GM06990 (cell line): Measurements from ENCODE around the gene SLC22A1.

Experiments
- DNase-seq: peaks from one replicate; pipeline ENCODE4 v3.0.0-alpha.2; 2011; ENCODE audit not compliant: insufficient read length; ENCODE audit errors: extremely low read depth
- H3K27me3 ChIP-seq: replicated peaks from 2 replicates; pipeline ENCODE4 v1.6.0; 2011; ENCODE audit warnings: low read length; ENCODE audit not compliant: control insufficient read depth, insufficient read depth
- H3K36me3 ChIP-seq: 2 replicates; pipeline ENCODE4 v1.5.1; 2011; ENCODE audit warnings: low read length; ENCODE audit not compliant: control insufficient read depth, insufficient read depth
- H3K4me3 ChIP-seq: replicated peaks from 2 replicates; pipeline ENCODE4 v1.5.1; 2011; ENCODE audit warnings: low read depth, mild to moderate bottlenecking, control low read depth, low read length
- TF ChIP-seq, protein P1 (sequence below): IDR thresholded peaks from 2 replicates; pipeline ENCODE4 v1.5.1; 2011; ENCODE audit warnings: low read length, control low read depth, mild to moderate bottlenecking, inconsistent platforms; ENCODE audit not compliant: insufficient read depth, poor library complexity, severe bottlenecking

SLC22A1 gene

GRCh38 chr6:160084198-160084776 is 37.3 kb upstream of the SLC22A1 start:
- Histone ChIP-seq H3K27me3 (no peaks in the 10 kb centered on the region), H3K36me3 (peaks cover 43% of the 10 kb centered on the region), H3K4me3 (no peak overlapping the region)
- no peak for DNase-seq
- TF ChIP-seq, protein P1, sequence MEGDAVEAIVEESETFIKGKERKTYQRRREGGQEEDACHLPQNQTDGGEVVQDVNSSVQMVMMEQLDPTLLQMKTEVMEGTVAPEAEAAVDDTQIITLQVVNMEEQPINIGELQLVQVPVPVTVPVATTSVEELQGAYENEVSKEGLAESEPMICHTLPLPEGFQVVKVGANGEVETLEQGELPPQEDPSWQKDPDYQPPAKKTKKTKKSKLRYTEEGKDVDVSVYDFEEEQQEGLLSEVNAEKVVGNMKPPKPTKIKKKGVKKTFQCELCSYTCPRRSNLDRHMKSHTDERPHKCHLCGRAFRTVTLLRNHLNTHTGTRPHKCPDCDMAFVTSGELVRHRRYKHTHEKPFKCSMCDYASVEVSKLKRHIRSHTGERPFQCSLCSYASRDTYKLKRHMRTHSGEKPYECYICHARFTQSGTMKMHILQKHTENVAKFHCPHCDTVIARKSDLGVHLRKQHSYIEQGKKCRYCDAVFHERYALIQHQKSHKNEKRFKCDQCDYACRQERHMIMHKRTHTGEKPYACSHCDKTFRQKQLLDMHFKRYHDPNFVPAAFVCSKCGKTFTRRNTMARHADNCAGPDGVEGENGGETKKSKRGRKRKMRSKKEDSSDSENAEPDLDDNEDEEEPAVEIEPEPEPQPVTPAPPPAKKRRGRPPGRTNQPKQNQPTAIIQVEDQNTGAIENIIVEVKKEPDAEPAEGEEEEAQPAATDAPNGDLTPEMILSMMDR: no peak

- TF ChIP-seq, protein P1: no peak
- no peak for DNase-seq
- Histone ChIP-seq H3K4me3 (no peak overlapping the region), H3K36me3 (peaks cover 39% of the 10 kb centered on the region), H3K27me3 (no peaks in the 10 kb centered on the region)
These were observed 36.4 kb upstream of the SLC22A1 start for GRCh38 chr6:160085226-160085625.

DNA sequence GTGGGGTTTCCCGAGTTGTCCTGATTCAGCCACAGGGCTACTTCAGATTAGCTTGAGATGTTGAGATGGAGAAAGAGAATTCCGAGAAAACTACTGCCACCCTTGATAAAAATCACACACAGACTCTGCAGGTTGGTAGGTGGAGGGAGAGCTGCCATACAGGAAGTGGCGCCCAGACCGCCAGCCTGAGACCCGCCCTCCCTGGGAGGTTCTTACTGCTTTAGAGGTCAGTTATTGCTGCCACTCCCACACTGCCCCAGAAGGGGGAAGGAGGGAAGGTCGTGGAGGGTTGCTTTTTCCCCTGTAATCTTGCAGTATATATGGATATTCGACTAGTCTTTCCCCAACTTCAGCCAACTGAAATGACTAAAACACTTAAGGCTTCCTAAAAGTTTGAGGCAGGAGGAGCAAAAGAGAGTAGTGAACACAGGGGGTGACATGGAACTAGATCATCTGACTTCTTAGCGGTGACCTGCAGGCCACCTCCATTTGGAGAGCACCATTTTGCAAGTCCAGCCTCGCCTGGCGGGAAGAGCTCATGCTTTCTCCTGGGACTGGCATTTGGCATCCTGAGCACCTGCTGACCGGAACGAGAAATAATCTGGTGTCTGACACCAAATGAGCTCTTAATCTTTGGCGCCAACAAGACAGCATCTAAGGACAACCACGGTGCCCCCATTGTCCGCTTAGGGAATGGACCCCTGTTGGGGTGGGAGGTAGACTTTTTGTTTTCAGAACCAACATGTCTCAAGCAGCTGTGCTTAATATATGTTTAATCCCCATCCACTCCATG is 35.7 kb upstream of the SLC22A1 start:
- H3K27me3 ChIP-seq: no peaks in the 10 kb centered on the region
- H3K4me3 ChIP-seq: no peak overlapping the region
- peaks cover 36% of the 10 kb centered on the region for H3K36me3 ChIP-seq
- no peak for DNase-seq
- TF ChIP-seq, protein P1: no peak

DNA sequence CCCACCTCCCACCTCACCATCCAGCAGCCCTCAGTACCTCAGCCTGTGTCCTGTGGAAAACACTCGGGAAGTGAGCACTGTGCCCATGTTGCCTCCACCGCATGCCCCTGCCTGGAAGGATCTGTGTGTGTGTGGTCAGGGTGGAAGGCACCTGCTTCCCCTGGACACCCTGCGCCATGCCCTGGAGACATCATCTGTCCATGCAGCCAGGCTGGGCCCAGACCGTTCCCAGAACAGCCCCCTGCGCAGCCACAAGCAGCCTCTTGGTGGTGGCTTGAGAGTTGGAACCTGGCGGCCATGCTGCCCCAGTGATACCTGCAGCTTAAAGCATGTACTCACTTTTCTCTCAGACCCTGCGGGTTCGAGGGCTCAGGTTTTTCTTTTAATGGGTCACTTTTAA is 34.9 kb upstream of the SLC22A1 start:
- Histone ChIP-seq H3K27me3 (no peaks in the 10 kb centered on the region), H3K36me3 (peaks cover 35% of the 10 kb centered on the region), H3K4me3 (no peak overlapping the region)
- no peak for DNase-seq
- TF ChIP-seq, protein P1: no peak

GRCh38 chr6:160088069-160088783 is 33.4 kb upstream of the SLC22A1 start:
- peaks cover 45% of the 10 kb centered on the region for H3K36me3 ChIP-seq
- no peak overlapping the region for H3K4me3 ChIP-seq
- TF ChIP-seq, protein P1: peak; percentile 38
- DNase-seq: no peak
- H3K27me3 ChIP-seq: no peaks in the 10 kb centered on the region
